ENCODE results near the gene PCYOX1L. TPM values are rescaled to one million over a fixed set of nuclear protein-coding genes. Genes with fewer than 3 reads are reported as not detected.
A peak's percentile ranks its signal among the peaks of the same experiment; 100 is the strongest.

PCYOX1L gene
- total and polyA plus RNA-seq, 8 donors, result 2.1 to 13.4 (median 4.1) TPM; not detected in 1

DNA sequence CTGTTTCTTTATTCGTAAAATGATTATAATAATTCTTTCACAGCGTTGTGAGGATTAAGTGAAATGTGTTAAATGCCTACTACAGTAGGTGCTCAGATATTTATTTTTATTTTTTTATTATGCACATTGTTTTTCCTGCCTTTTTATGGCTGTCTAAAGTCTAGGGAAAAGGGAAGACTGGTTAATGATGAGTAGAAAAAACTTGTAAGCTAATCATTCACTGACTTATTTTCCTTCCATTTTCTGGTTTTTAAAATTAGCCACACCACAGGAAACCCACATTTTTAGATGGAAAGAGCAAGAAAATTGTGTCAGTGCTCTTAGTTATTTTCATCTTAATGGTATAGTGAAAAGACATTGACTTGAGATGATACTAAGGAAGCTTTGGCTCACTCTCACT, 3.9 kb upstream of the PCYOX1L start:
- Histone ChIP-seq H3K4me1 (peaks cover 11 to 21% (median 15%) of the 10 kb centered on the region in 4 donors), H3K27me3 (no peaks in the 10 kb centered on the region), H3K9me3 (no peaks in the 10 kb centered on the region), H3K36me3 (peaks cover 29 to 68% (median 67%) of the 10 kb centered on the region in 4 donors), H3K27ac (no peak overlapping the region), H3K4me3 (no peak overlapping the region)
- no peak for DNase-seq
- WGBS, 5 donors, result 83 to 95% (median 90%) methylated on average over 2 of the region's 2 CpGs
- intact Hi-C loops (cut with DNase I; ENCODE audit: low total_unique reads), result no loop called here
- TF ChIP-seq POLR2A (IDR thresholded peaks at IDR 0.05) (no peak), EP300 (IDR thresholded peaks at IDR 0.05) (no peak), CTCF (IDR thresholded peaks at IDR 0.05) (no peak), POLR2AphosphoS5 (IDR thresholded peaks at IDR 0.05) (no peak)

DNA sequence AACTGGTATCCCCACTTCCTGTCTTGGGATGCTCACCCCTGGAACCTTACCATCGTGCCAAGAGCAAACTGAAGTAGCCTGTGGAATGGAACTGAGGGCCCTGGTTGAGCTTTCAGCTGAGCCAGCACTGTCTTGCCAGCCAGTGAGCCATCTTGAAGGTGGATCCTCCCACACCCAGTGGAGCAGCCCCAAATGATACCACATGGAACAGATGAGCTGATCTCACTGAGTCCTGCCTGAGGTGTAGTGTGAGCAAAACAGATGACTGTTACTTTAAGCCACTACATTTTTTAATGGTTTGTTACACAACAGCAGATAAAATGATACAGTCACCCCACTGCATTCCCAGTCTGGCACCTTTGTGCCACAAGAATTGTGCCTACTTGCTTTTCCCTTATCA, 2.2 kb upstream of the PCYOX1L start:
- Histone ChIP-seq H3K36me3 (peaks cover 13 to 50% (median 49%) of the 10 kb centered on the region in 4 donors), H3K27me3 (no peaks in the 10 kb centered on the region), H3K4me3 (no peak overlapping the region), H3K4me1 (peaks cover 11 to 21% (median 15%) of the 10 kb centered on the region in 4 donors), H3K27ac (no peak overlapping the region), H3K9me3 (no peaks in the 10 kb centered on the region)
- TF ChIP-seq EP300 (IDR thresholded peaks at IDR 0.05), result no peak
- TF ChIP-seq POLR2AphosphoS5 (IDR thresholded peaks at IDR 0.05), result no peak
- no peak for TF ChIP-seq CTCF (IDR thresholded peaks at IDR 0.05)
- TF ChIP-seq POLR2A (IDR thresholded peaks at IDR 0.05), result no peak
- whole genome bisulfite sequencing, 5 donors, result 78 to 100% (median 91%) methylated on average over 1 of the region's 1 CpG
- no peak for DNase-seq
- intact Hi-C loops (cut with DNase I; ENCODE audit: low total_unique reads), result no loop called here

DNA sequence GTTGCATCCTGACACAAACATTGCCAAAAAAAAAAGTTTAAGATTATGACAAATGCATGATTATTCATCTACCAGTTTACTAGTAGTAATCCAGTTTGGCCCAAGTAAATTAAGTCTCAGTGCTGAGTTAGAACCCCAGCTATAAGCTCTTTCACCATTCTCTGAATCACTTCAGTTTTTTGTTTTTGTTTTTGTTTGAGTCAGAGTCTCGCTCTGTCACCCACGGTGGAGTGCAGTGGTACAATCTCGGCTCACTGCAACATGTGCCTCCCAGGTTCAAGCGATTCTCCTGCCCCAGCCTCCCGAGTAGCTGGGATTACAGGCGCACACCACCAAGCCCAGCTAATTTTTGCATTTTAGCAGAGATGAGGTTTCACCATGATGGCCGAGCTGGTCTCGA, 1.5 kb upstream of the PCYOX1L start:
- TF ChIP-seq POLR2A (IDR thresholded peaks at IDR 0.05), result no peak
- TF ChIP-seq CTCF (IDR thresholded peaks at IDR 0.05), result no peak
- no peak for TF ChIP-seq EP300 (IDR thresholded peaks at IDR 0.05)
- no peak for TF ChIP-seq POLR2AphosphoS5 (IDR thresholded peaks at IDR 0.05)
- Histone ChIP-seq H3K9me3 (no peaks in the 10 kb centered on the region), H3K27me3 (no peaks in the 10 kb centered on the region), H3K4me3 (no peak overlapping the region), H3K27ac (no peak overlapping the region), H3K4me1 (peaks cover 11 to 21% (median 15%) of the 10 kb centered on the region in 4 donors), H3K36me3 (peaks cover 9 to 43% (median 42%) of the 10 kb centered on the region in 4 donors)
- WGBS, 5 donors, result 88 to 93% (median 91%) methylated on average over 8 of the region's 8 CpGs
- intact Hi-C loops (cut with DNase I; ENCODE audit: low total_unique reads), result no loop called here
- no peak for DNase-seq

- intact Hi-C loops (cut with DNase I; ENCODE audit: low total_unique reads), result no loop called here
- peak; percentile 35 to 58 for DNase-seq
- peaks cover 11 to 21% (median 15%) of the 10 kb centered on the region in 4 donors for H3K4me1 ChIP-seq
- H3K4me3 ChIP-seq, result peak overlapping the region; percentile 74 to 89 (median 82)
- TF ChIP-seq POLR2A (IDR thresholded peaks at IDR 0.05) (no peak), POLR2AphosphoS5 (IDR thresholded peaks at IDR 0.05) (no peak), CTCF (IDR thresholded peaks at IDR 0.05) (no peak), EP300 (IDR thresholded peaks at IDR 0.05) (no peak)
- H3K36me3 ChIP-seq, result peaks cover 0 to 24% (median 23%) of the 10 kb centered on the region in 4 donors
- peak overlapping the region; percentile 62 to 85 (median 78) for H3K27ac ChIP-seq
- no peaks in the 10 kb centered on the region for H3K9me3 ChIP-seq
- H3K27me3 ChIP-seq, result no peaks in the 10 kb centered on the region
- 0 to 2% (median 1%) methylated on average over 9 to 18 of the region's 18 CpGs for WGBS, 5 donors
Measured at GRCh38 chr5:149358294-149358651, 427 bp downstream of the PCYOX1L start.

Measured in stomach (tissue), 9 donors.